ENCODE measurements around the gene RFT1. TPM values are rescaled to one million over a fixed set of nuclear protein-coding genes. Genes with fewer than 3 reads are reported as not detected.

Gene RFT1
- total and polyA plus RNA-seq, 2 experiments from 2014 or later: 11.3 to 13.3 TPM

DNA sequence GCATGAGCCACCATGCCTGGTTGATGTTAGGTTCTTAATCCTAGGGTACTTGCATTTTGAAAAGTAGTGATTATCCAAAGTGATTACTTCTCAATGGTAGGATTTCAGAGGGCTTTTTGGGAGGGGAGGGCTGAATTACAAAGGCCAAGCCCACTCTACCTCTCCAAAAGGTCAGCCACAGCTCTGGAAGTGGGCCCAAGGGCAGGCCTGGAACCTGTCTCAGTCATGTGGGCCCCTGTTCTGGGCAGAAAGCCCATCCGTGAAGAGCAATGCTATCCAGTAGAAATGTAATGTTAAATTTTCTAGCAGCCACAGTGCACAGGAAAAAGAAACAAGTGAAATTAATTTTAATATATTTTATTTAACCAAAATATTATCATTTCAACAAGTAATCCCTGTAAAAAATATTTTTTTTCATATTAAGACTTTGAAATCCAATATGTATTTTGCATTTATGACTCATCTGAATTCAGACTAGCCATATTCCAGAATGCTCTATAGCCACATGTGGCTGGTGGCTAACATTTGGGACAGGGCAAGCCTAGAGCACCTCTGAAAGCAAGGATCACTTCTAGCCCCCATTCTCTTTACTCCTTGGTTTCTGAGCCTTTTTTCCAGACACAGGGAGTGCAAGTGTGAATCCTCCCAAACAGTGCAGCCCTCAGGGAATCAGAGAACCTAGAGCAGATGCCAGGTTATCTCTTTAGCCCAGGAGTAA lies 16.8 kb downstream of the RFT1 start:
- no peak overlapping the region for H3K27ac Mint-ChIP-seq
- DNase-seq (ENCODE audit: low spot score): no peak
- Histone ChIP-seq H3K9me2 (ENCODE audit: insufficient read depth) (no peaks in the 10 kb centered on the region), H3F3A (replicated peaks; ENCODE audit: low read depth) (no peaks in the 10 kb centered on the region), H3K4me2 (no peak overlapping the region), H2AFZ (no peak overlapping the region), H3K4me1 (ENCODE audit: insufficient read depth) (no peaks in the 10 kb centered on the region; the same call in 1 of the 2 replicates), H3K27me3 (ENCODE audit: insufficient read depth) (no peaks in the 10 kb centered on the region), H3K36me3 (ENCODE audit: insufficient read depth) (peaks cover 6% of the 10 kb centered on the region), H3K27ac (ENCODE audit: low read depth) (no peak overlapping the region), H4K20me1 (replicated peaks; ENCODE audit: insufficient read depth) (no peaks in the 10 kb centered on the region), H3K79me2 (replicated peaks; ENCODE audit: insufficient read depth) (no peaks in the 10 kb centered on the region), H3K4me3 (no peak overlapping the region)
- no peaks in the 10 kb centered on the region for H3K9me3 Mint-ChIP-seq
- peaks cover 2% of the 10 kb centered on the region for H3K27me3 Mint-ChIP-seq (ENCODE audit: insufficient read depth, low read depth, poor library complexity)
- H3K36me3 Mint-ChIP-seq (ENCODE audit: low read depth): peaks cover 18% of the 10 kb centered on the region
- peak; percentile 34 for ATAC-seq
- H3K4me3 Mint-ChIP-seq: no peak overlapping the region
- TF ChIP-seq, protein P1, sequence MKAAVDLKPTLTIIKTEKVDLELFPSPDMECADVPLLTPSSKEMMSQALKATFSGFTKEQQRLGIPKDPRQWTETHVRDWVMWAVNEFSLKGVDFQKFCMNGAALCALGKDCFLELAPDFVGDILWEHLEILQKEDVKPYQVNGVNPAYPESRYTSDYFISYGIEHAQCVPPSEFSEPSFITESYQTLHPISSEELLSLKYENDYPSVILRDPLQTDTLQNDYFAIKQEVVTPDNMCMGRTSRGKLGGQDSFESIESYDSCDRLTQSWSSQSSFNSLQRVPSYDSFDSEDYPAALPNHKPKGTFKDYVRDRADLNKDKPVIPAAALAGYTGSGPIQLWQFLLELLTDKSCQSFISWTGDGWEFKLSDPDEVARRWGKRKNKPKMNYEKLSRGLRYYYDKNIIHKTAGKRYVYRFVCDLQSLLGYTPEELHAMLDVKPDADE (IDR thresholded peaks at IDR 0.05): no peak
- H3K4me1 Mint-ChIP-seq: peaks cover 2% of the 10 kb centered on the region; the same call in 2 of the 3 replicates

GRCh38 chr3:53111822-53112221 lies 18.4 kb downstream of the RFT1 start:
- no peaks in the 10 kb centered on the region for H3K9me2 ChIP-seq (ENCODE audit: insufficient read depth)
- H3K27me3 ChIP-seq (ENCODE audit: insufficient read depth): no peaks in the 10 kb centered on the region
- H3K36me3 ChIP-seq (ENCODE audit: insufficient read depth): no peaks in the 10 kb centered on the region; the same call in none of the 2 replicates
- Mint-ChIP-seq H3K36me3 (ENCODE audit: low read depth) (peaks cover 8% of the 10 kb centered on the region; the same call in 2 of the 3 replicates), H3K27ac (no peak overlapping the region), H3K4me1 (peaks cover 2% of the 10 kb centered on the region; the same call in 2 of the 3 replicates), H3K4me3 (no peak overlapping the region), H3K9me3 (no peaks in the 10 kb centered on the region), H3K27me3 (ENCODE audit: insufficient read depth, low read depth, poor library complexity) (peaks cover 2% of the 10 kb centered on the region)
- no peaks in the 10 kb centered on the region for H3F3A ChIP-seq (replicated peaks; ENCODE audit: low read depth)
- H2AFZ ChIP-seq: no peak overlapping the region
- no peaks in the 10 kb centered on the region for H3K79me2 ChIP-seq (replicated peaks; ENCODE audit: insufficient read depth)
- TF ChIP-seq JUNB (IDR thresholded peaks at IDR 0.05; ENCODE audit: unreplicated experiment) (no peak), STAT1 (IDR thresholded peaks at IDR 0.05; ENCODE audit: unreplicated experiment) (no peak), CREB1 (CRISPR knock-in tag; IDR thresholded peaks at IDR 0.05; ENCODE audit: low read depth) (no peak), ZNF114 (CRISPR knock-in tag; IDR thresholded peaks at IDR 0.05) (no peak), EZH2 (IDR thresholded peaks at IDR 0.05; ENCODE audit: low read depth, unreplicated experiment) (no peak), NANOG (IDR thresholded peaks at IDR 0.05; ENCODE audit: borderline replicate concordance) (no peak), REST (IDR thresholded peaks at IDR 0.05; ENCODE audit: unreplicated experiment) (no peak), EZH2phosphoT487 (IDR thresholded peaks at IDR 0.05; ENCODE audit: unreplicated experiment) (no peak), POLR2AphosphoS5 (IDR thresholded peaks at IDR 0.05; ENCODE audit: low read depth) (no peak)
- TF ChIP-seq, protein P1 (IDR thresholded peaks at IDR 0.05): no peak
- TF ChIP-seq, protein P2, sequence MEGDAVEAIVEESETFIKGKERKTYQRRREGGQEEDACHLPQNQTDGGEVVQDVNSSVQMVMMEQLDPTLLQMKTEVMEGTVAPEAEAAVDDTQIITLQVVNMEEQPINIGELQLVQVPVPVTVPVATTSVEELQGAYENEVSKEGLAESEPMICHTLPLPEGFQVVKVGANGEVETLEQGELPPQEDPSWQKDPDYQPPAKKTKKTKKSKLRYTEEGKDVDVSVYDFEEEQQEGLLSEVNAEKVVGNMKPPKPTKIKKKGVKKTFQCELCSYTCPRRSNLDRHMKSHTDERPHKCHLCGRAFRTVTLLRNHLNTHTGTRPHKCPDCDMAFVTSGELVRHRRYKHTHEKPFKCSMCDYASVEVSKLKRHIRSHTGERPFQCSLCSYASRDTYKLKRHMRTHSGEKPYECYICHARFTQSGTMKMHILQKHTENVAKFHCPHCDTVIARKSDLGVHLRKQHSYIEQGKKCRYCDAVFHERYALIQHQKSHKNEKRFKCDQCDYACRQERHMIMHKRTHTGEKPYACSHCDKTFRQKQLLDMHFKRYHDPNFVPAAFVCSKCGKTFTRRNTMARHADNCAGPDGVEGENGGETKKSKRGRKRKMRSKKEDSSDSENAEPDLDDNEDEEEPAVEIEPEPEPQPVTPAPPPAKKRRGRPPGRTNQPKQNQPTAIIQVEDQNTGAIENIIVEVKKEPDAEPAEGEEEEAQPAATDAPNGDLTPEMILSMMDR (conservative IDR thresholded peaks at IDR 0.05; ENCODE audit: low read depth in 2 of 2): no peak
- no peak overlapping the region for H3K4me3 ChIP-seq
- DNase-seq (ENCODE audit: low spot score) (no peak), ATAC-seq (no peak)
- H4K20me1 ChIP-seq (replicated peaks; ENCODE audit: insufficient read depth): no peaks in the 10 kb centered on the region
- no peaks in the 10 kb centered on the region; the same call in 1 of the 2 replicates for H3K4me1 ChIP-seq (ENCODE audit: insufficient read depth)
- 0 out of 2 replicates have a peak overlapping the region, but pooled peaks have one; percentile 69 for H3K27ac ChIP-seq (ENCODE audit: low read depth)
- no peak overlapping the region for H3K4me2 ChIP-seq
